HCT116 (cell line): ENCODE results near the gene OR10T2. TPM values are rescaled to one million over a fixed set of nuclear protein-coding genes. Genes with fewer than 3 reads are reported as not detected.

Experiments
- ATAC-seq: fragments of 200-7000 bp; cut with Tn5 transposase; 2 replicates; pipeline ENCODE4 v1.9.1; 2020; ENCODE audit warnings: mild to moderate bottlenecking, moderate library complexity
- BruUV-seq: library from RNA; stranded (reverse); fragments of 400-500 nt; replicated peaks from 2 replicates; lab custom pipeline; 2021; lab: Mats Ljungman, UMichigan
- CTCF ChIA-PET: fragments of 300-600 bp; sonication (Branson Sonifier 250); formaldehyde crosslinking; loops from one replicate; lab custom pipeline; 2021; ENCODE audit warnings: antibody characterized with exemption; lab: Charles Lee
- POLR2A ChIA-PET: fragments of 300-600, 350-600 bp; sonication (Branson Sonifier 250); formaldehyde crosslinking; loops from one replicate; lab custom pipeline; 2021; ENCODE audit warnings: antibody characterized with exemption; lab: Charles Lee
- RAD21 ChIA-PET, 2 experiments: fragments of 300-600 bp; sonication (Branson Sonifier 250); formaldehyde crosslinking; loops; one replicate each; lab custom pipeline; 2023; ENCODE audit warnings: low total read pairs in 2 of 2; ENCODE audit not compliant: uncharacterized antibody in 2 of 2, unreplicated experiment in 2 of 2, low non-redundant PET in 1 of 2; lab: Charles Lee
- DNase-seq: peaks from one replicate; pipeline ENCODE4 v3.0.0-alpha.2; 2010; ENCODE audit warnings: low read depth, low spot score
- H2AFZ ChIP-seq: fragments of 200-600 bp; shearing (Covaris generic), sonication (generic); 2 replicates; pipeline ENCODE4 v1.6.1; 2017; ENCODE audit warnings: low read depth, mixed run types, mixed read lengths, antibody characterized with exemption, low read length; ENCODE audit not compliant: poor library complexity, severe bottlenecking
- H3K27ac ChIP-seq: 2 replicates; pipeline ENCODE4 v1.5.1; 2012; ENCODE audit warnings: low read depth, low read length
- H3K27me3 ChIP-seq: fragments of 200-600 bp; sonication (generic); 2 replicates; pipeline ENCODE4 v1.6.1; 2016; ENCODE audit warnings: mixed run types, low read length, mixed read lengths; ENCODE audit not compliant: insufficient read depth
- H3K36me3 ChIP-seq, 2 experiments: fragments of 200-500 bp in 1 of 2; fragments of 200-600 bp in 1 of 2; sonication (Bioruptor generic) in 1 of 2; sonication (generic) in 1 of 2; 2 replicates each; pipeline versions ENCODE4 v1.5.1 to v1.6.1; 2014 to 2016; ENCODE audit warnings: low read length in 2 of 2, inconsistent platforms in 1 of 2, mixed read lengths in 1 of 2, mixed run types in 1 of 2; ENCODE audit not compliant: insufficient read depth in 2 of 2, control insufficient read depth in 1 of 2
- H3K4me1 ChIP-seq, 2 experiments: fragments of 200-600 bp in 1 of 2; sonication (generic) in 1 of 2; 2 replicates each; pipeline versions ENCODE4 v1.5.1 to v1.6.1; 2012 to 2017; ENCODE audit warnings: low read length in 2 of 2, inconsistent platforms in 1 of 2, mild to moderate bottlenecking in 1 of 2, mixed read lengths in 1 of 2, mixed run types in 1 of 2, moderate library complexity in 1 of 2; ENCODE audit not compliant: insufficient read depth in 2 of 2, control insufficient read depth in 1 of 2
- H3K4me2 ChIP-seq: fragments of 200-600 bp; sonication (generic); 2 replicates; pipeline ENCODE4 v1.6.1; 2017; ENCODE audit warnings: mixed run types, low read length, mixed read lengths
- H3K4me3 ChIP-seq, 2 experiments: fragments of 200-600 bp in 1 of 2; sonication (generic) in 1 of 2; replicated peaks in 1 of 2; 2 replicates each; pipeline ENCODE4 v1.5.1; 2011 to 2016; ENCODE audit warnings: low read length in 2 of 2, control low read depth in 1 of 2, low read depth in 1 of 2, mild to moderate bottlenecking in 1 of 2, mixed read lengths in 1 of 2, mixed run types in 1 of 2
- H3K79me2 ChIP-seq: fragments of 200-600 bp; sonication (generic); 2 replicates; pipeline ENCODE4 v1.6.1; 2017; ENCODE audit warnings: mild to moderate bottlenecking, mixed run types, low read length, moderate library complexity, mixed read lengths; ENCODE audit not compliant: insufficient read depth
- H3K9ac ChIP-seq: fragments of 200-600 bp; sonication (generic); 2 replicates; pipeline ENCODE4 v1.6.1; 2016; ENCODE audit warnings: low read length, mixed read lengths
- H3K9me2 ChIP-seq: fragments of 200-600 bp; sonication (generic), shearing (Covaris generic); 2 replicates; pipeline ENCODE4 v1.6.1; 2017; ENCODE audit warnings: mixed run types, mild to moderate bottlenecking, moderate library complexity; ENCODE audit not compliant: insufficient read depth
- H3K9me3 ChIP-seq, 2 experiments: fragments of 200-500 bp in 1 of 2; fragments of 200-600 bp in 1 of 2; sonication (Bioruptor generic) in 1 of 2; sonication (generic) in 1 of 2; 2 replicates each; pipeline ENCODE4 v1.6.1; 2014 to 2017; ENCODE audit warnings: low read length in 2 of 2, mixed read lengths in 2 of 2, inconsistent platforms in 1 of 2, low read depth in 1 of 2, mild to moderate bottlenecking in 1 of 2, mixed run types in 1 of 2, moderate library complexity in 1 of 2; ENCODE audit not compliant: control insufficient read depth in 1 of 2, insufficient read depth in 1 of 2
- H4K20me1 ChIP-seq: fragments of 200-600 bp; sonication (generic), shearing (Covaris generic); 2 replicates; pipeline ENCODE4 v1.6.1; 2017; ENCODE audit warnings: mixed run types, mild to moderate bottlenecking, moderate library complexity; ENCODE audit not compliant: insufficient read depth
- ELF1 ChIP-seq: IDR thresholded peaks from 2 replicates; pipeline ENCODE4 v1.6.1; 2012; ENCODE audit warnings: low read depth, borderline replicate concordance
- EZH2 ChIP-seq: fragments of 200-600 bp; sonication (generic); IDR thresholded peaks from 2 replicates; pipeline ENCODE4 v1.6.1; 2017; ENCODE audit warnings: antibody characterized with exemption, mixed run types
- FOSL1 ChIP-seq: IDR thresholded peaks from 2 replicates; pipeline ENCODE4 v1.6.1; 2012; ENCODE audit warnings: low read depth
- JUND ChIP-seq: IDR thresholded peaks from 2 replicates; pipeline ENCODE4 v1.6.1; 2012
- POLR2AphosphoS5 ChIP-seq: IDR thresholded peaks from 2 replicates; pipeline ENCODE4 v1.6.1; 2011; ENCODE audit warnings: mild to moderate bottlenecking, low read depth, low read length, moderate library complexity
- RAD21 ChIP-seq: IDR thresholded peaks from 2 replicates; pipeline ENCODE4 v1.6.1; 2012; ENCODE audit warnings: low read depth, mild to moderate bottlenecking
- SP1 ChIP-seq: IDR thresholded peaks from 2 replicates; pipeline ENCODE4 v1.6.1; 2012; ENCODE audit warnings: low read depth
- TCF7L2 ChIP-seq: IDR thresholded peaks from 2 replicates; pipeline ENCODE4 v1.7.0; 2011; ENCODE audit warnings: borderline replicate concordance, inconsistent platforms; ENCODE audit not compliant: insufficient read depth, insufficient read length; ENCODE audit errors: extremely low read depth
- YY1 ChIP-seq: IDR thresholded peaks from 2 replicates; pipeline ENCODE4 v1.6.1; 2011; ENCODE audit warnings: low read length, low read depth, moderate library complexity, mild to moderate bottlenecking; ENCODE audit not compliant: insufficient replicate concordance; ENCODE audit errors: extremely low read depth
- ZFX ChIP-seq: fragments of 450-650 bp; IDR thresholded peaks from 2 replicates; pipeline ENCODE4 v1.6.1; 2017
- ZNF274 ChIP-seq: fragments of 200-500 bp; sonication (Bioruptor generic); IDR thresholded peaks from 2 replicates; pipeline ENCODE4 v1.6.1; 2014; ENCODE audit warnings: mild to moderate bottlenecking, low read depth, low read length, inconsistent platforms
- intact Hi-C: fragments of 100-400 bp; cut with micrococcal nuclease; formaldehyde crosslinking; loops from 2 replicates; pipeline ENCODE4 v1.10.0; 2022
- total RNA-seq: library from RNA; stranded (reverse); gene quantifications from one replicate; pipeline ENCODE4 v1.2.1, GENCODE V29; 2021; ENCODE audit not compliant: unreplicated experiment
- TF ChIP-seq, protein P1 (sequence below): IDR thresholded peaks from 2 replicates; pipeline ENCODE4 v1.6.1; 2012
- TF ChIP-seq, protein P2 (sequence below), 3 experiments: fragments of 200-600 bp in 1 of 3; sonication (generic) in 1 of 3; IDR thresholded peaks in 2 of 3; conservative IDR thresholded peaks in 1 of 3; 2 replicates each; pipeline ENCODE4 v1.5.1; 2012 to 2017; ENCODE audit warnings: low read depth in 2 of 3, low read length in 2 of 3, antibody characterized with exemption in 1 of 3, borderline replicate concordance in 1 of 3, control low read depth in 1 of 3, mild to moderate bottlenecking in 1 of 3, mixed read lengths in 1 of 3, mixed run types in 1 of 3, moderate library complexity in 1 of 3; ENCODE audit not compliant: insufficient read depth in 1 of 3
- TF ChIP-seq, protein P3 (sequence below): IDR thresholded peaks from 2 replicates; pipeline ENCODE4 v1.6.1; 2012; ENCODE audit warnings: low read depth
- TF ChIP-seq, protein P4 (sequence below): IDR thresholded peaks from 2 replicates; pipeline ENCODE4 v1.6.1; 2011; ENCODE audit warnings: mild to moderate bottlenecking, low read length, moderate library complexity; ENCODE audit not compliant: insufficient replicate concordance; ENCODE audit errors: extremely low read depth

The OR10T2 gene
- total RNA-seq, 1 experiment from 2014 or later = not detected

GRCh38 chr1:158417586-158417985 is 18.3 kb upstream of the OR10T2 start (continued):
- TF ChIP-seq YY1 (no peak), SP1 (no peak), JUND (no peak)
- TF ChIP-seq, protein P1, sequence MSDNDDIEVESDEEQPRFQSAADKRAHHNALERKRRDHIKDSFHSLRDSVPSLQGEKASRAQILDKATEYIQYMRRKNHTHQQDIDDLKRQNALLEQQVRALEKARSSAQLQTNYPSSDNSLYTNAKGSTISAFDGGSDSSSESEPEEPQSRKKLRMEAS = no peak

DNA sequence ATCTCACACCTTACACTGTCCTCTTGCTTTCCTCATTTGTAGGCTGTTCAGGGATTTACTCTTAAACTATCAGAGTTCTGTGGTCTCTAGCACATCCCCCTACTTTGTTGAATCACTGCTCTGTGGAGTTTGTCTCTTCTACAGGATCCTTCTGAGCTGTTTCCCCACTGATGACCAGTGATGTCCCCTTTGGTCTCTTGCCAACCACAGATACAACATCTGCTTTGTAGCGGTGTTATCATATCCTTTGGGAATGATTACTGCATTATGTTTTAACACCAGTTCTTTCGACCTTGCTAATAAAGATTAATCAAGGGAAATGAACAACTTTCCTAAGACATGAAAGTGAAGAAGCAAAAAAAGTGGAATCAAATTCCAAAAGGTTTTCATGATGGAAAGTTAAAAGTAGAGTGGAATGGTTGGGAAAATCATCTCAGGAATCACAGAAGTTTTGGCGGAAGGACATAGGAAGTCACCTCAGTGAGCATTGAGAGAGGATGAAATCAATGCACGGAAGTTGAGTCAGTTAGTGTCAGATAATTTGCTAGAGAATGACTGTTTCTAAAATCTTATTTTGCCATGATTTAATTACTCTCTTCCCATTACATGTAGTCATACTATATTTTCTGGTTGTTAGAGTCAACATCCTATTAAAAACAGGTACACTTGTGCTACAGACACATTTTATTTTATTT is 15.5 kb upstream of the OR10T2 start:
- CTCF ChIA-PET = no interaction called here
- TF ChIP-seq, protein P2, sequence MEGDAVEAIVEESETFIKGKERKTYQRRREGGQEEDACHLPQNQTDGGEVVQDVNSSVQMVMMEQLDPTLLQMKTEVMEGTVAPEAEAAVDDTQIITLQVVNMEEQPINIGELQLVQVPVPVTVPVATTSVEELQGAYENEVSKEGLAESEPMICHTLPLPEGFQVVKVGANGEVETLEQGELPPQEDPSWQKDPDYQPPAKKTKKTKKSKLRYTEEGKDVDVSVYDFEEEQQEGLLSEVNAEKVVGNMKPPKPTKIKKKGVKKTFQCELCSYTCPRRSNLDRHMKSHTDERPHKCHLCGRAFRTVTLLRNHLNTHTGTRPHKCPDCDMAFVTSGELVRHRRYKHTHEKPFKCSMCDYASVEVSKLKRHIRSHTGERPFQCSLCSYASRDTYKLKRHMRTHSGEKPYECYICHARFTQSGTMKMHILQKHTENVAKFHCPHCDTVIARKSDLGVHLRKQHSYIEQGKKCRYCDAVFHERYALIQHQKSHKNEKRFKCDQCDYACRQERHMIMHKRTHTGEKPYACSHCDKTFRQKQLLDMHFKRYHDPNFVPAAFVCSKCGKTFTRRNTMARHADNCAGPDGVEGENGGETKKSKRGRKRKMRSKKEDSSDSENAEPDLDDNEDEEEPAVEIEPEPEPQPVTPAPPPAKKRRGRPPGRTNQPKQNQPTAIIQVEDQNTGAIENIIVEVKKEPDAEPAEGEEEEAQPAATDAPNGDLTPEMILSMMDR (IDR thresholded peaks at IDR 0.05 in 2 of 3, conservative IDR thresholded peaks at IDR 0.05 in 1 of 3; ENCODE audit: borderline replicate concordance in 1 of 3, insufficient read depth in 1 of 3, low read depth in 2 of 3, low read length in 2 of 3) = no peak
- TF ChIP-seq ZNF274 (no peak), ELF1 (no peak), YY1 (no peak), ZFX (no peak), TCF7L2 (no peak), FOSL1 (no peak), RAD21 (no peak), SP1 (no peak), POLR2AphosphoS5 (no peak), EZH2 (no peak)
- TF ChIP-seq, protein P1 = no peak
- TF ChIP-seq, protein P3, sequence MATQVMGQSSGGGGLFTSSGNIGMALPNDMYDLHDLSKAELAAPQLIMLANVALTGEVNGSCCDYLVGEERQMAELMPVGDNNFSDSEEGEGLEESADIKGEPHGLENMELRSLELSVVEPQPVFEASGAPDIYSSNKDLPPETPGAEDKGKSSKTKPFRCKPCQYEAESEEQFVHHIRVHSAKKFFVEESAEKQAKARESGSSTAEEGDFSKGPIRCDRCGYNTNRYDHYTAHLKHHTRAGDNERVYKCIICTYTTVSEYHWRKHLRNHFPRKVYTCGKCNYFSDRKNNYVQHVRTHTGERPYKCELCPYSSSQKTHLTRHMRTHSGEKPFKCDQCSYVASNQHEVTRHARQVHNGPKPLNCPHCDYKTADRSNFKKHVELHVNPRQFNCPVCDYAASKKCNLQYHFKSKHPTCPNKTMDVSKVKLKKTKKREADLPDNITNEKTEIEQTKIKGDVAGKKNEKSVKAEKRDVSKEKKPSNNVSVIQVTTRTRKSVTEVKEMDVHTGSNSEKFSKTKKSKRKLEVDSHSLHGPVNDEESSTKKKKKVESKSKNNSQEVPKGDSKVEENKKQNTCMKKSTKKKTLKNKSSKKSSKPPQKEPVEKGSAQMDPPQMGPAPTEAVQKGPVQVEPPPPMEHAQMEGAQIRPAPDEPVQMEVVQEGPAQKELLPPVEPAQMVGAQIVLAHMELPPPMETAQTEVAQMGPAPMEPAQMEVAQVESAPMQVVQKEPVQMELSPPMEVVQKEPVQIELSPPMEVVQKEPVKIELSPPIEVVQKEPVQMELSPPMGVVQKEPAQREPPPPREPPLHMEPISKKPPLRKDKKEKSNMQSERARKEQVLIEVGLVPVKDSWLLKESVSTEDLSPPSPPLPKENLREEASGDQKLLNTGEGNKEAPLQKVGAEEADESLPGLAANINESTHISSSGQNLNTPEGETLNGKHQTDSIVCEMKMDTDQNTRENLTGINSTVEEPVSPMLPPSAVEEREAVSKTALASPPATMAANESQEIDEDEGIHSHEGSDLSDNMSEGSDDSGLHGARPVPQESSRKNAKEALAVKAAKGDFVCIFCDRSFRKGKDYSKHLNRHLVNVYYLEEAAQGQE = no peak
- TF ChIP-seq, protein P4, sequence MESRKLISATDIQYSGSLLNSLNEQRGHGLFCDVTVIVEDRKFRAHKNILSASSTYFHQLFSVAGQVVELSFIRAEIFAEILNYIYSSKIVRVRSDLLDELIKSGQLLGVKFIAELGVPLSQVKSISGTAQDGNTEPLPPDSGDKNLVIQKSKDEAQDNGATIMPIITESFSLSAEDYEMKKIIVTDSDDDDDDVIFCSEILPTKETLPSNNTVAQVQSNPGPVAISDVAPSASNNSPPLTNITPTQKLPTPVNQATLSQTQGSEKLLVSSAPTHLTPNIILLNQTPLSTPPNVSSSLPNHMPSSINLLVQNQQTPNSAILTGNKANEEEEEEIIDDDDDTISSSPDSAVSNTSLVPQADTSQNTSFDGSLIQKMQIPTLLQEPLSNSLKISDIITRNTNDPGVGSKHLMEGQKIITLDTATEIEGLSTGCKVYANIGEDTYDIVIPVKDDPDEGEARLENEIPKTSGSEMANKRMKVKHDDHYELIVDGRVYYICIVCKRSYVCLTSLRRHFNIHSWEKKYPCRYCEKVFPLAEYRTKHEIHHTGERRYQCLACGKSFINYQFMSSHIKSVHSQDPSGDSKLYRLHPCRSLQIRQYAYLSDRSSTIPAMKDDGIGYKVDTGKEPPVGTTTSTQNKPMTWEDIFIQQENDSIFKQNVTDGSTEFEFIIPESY = no peak

More for the DNA sequence above, 15.5 kb upstream of the OR10T2 start:
- no peak overlapping the region for H2AFZ ChIP-seq
- no peak overlapping the region for H3K9ac ChIP-seq
- ATAC-seq = no peak
- no peaks in the 10 kb centered on the region for H3K9me2 ChIP-seq
- H3K27me3 ChIP-seq = no peaks in the 10 kb centered on the region
- no TSS peak for BruUV-seq
- no peaks in the 10 kb centered on the region for H4K20me1 ChIP-seq
- H3K36me3 ChIP-seq = no peaks in the 10 kb centered on the region
- no peaks in the 10 kb centered on the region for H3K9me3 ChIP-seq
- no peaks in the 10 kb centered on the region for H3K79me2 ChIP-seq
- ChIA-PET RAD21 (no interaction called here), POLR2A (no interaction called here)
- intact Hi-C loops = no loop called here
- H3K4me3 ChIP-seq = no peak overlapping the region
- H3K4me1 ChIP-seq = no peaks in the 10 kb centered on the region
- H3K27ac ChIP-seq = no peak overlapping the region
- H3K4me2 ChIP-seq = no peak overlapping the region
- no peak for DNase-seq
